Measurements from ENCODE around the gene RCOR3. TPM values are rescaled to one million over a fixed set of nuclear protein-coding genes. Genes with fewer than 3 reads are reported as not detected.

The RCOR3 gene
- 39.8 and 51.3 TPM in 2 replicates for total RNA-seq

DNA sequence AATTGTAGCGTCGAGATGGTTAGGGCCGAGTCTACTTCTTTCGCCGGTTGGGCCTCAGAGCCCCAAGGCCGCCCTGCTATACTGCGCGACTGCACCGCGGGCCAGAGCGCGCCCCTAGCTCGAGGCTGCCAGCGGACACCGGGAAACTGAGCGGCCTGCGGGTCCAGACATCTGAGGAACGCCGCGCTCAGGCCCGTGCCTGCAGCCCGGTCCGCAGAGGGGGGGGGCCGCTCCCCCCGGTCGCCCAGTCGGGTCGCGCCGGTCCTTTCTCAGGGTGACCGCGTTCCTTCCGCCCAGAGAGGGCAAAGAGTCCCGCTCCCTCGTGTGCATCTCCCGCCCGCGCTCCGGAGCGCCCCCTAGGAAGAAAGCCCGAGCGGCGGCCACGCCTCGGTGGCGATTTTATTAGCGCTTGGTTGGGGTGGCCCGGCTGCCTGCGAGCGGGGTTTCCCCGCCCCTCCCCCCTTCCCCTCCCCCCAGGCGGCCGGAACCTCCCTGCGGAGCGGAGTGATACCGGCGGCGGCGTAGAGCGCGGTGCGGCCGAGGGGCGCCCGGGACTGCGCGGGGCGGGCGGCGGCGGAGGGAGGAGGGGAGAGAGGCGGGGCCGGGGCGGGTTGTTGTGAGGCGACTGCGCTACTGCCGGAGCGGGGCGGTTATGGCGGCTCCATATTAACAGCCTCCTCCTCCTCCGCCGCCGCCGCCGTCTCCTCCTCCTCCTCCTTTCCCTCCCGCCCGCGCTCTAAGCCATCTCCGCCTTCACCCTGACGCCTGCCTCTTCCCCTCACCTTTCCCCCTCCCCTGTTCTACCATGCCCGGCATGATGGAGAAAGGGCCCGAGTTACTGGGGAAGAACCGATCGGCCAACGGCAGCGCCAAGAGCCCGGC is at the start of gene RCOR3:
Gene RCOR3, plus strand, starts transcription at position 611 of the 882 bp plus-strand sequence. Its CDS starts 195 bp downstream, at position 806.
- Histone ChIP-seq H3K9me3 (ENCODE audit: low read depth, low read length) (no peaks in the 10 kb centered on the region), H3K36me3 (ENCODE audit: insufficient read depth, low read length) (peaks cover 4% of the 10 kb centered on the region), H3K27ac (ENCODE audit: low read depth, low read length) (peak within 1 kb of the TSS; percentile 92), H3K4me2 (ENCODE audit: insufficient read depth, low read length) (peak within 1 kb of the TSS; percentile 100), H3K4me3 (ENCODE audit: insufficient read depth, low read length) (peak within 1 kb of the TSS; percentile 95), H3K4me1 (ENCODE audit: insufficient read depth, low read length) (peaks cover 21% of the 10 kb centered on the region), H3K79me2 (ENCODE audit: insufficient read depth, low read length) (peaks cover 36% of the 10 kb centered on the region), H4K20me1 (ENCODE audit: insufficient read depth, low read length) (peaks cover 5% of the 10 kb centered on the region), H3K27me3 (ENCODE audit: insufficient read depth, low read length) (no peaks in the 10 kb centered on the region), H2AFZ (ENCODE audit: low read length) (peak within 1 kb of the TSS; percentile 96)
- DNase-seq (ENCODE audit: insufficient read length, low spot score, missing footprints): peak; percentile 95
- TF ChIP-seq, protein P1, sequence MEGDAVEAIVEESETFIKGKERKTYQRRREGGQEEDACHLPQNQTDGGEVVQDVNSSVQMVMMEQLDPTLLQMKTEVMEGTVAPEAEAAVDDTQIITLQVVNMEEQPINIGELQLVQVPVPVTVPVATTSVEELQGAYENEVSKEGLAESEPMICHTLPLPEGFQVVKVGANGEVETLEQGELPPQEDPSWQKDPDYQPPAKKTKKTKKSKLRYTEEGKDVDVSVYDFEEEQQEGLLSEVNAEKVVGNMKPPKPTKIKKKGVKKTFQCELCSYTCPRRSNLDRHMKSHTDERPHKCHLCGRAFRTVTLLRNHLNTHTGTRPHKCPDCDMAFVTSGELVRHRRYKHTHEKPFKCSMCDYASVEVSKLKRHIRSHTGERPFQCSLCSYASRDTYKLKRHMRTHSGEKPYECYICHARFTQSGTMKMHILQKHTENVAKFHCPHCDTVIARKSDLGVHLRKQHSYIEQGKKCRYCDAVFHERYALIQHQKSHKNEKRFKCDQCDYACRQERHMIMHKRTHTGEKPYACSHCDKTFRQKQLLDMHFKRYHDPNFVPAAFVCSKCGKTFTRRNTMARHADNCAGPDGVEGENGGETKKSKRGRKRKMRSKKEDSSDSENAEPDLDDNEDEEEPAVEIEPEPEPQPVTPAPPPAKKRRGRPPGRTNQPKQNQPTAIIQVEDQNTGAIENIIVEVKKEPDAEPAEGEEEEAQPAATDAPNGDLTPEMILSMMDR (IDR thresholded peaks at IDR 0.05; ENCODE audit: extremely low read depth, low read depth, low read length): peak; percentile 28

DNA sequence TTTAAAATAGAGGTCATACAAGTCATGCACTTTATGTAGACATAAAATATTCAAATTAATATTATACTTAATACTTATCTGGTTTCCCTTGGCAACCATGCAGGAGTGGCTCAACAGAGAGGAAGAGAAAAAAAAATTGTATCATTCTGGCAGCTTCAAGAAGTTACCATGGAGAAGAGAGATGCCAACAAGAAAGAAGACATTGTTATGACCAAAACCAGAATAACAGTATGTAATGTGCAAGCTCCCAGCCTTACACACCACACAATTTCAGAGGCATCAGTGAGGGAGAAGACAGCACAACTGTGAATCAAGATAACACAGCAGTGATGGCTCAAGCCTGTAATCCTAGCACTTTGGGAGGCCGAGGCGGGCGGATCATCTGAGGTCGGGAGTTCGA is 49.1 kb upstream of the RCOR3 start:
- Histone ChIP-seq H3K9me3 (ENCODE audit: low read depth, low read length) (no peaks in the 10 kb centered on the region), H3K4me3 (ENCODE audit: insufficient read depth, low read length) (no peak overlapping the region), H4K20me1 (ENCODE audit: insufficient read depth, low read length) (no peaks in the 10 kb centered on the region), H3K27me3 (ENCODE audit: insufficient read depth, low read length) (no peaks in the 10 kb centered on the region), H2AFZ (ENCODE audit: low read length) (no peak overlapping the region), H3K27ac (ENCODE audit: low read depth, low read length) (no peak overlapping the region), H3K4me2 (ENCODE audit: insufficient read depth, low read length) (no peak overlapping the region), H3K79me2 (ENCODE audit: insufficient read depth, low read length) (no peaks in the 10 kb centered on the region), H3K4me1 (ENCODE audit: insufficient read depth, low read length) (no peaks in the 10 kb centered on the region), H3K36me3 (ENCODE audit: insufficient read depth, low read length) (no peaks in the 10 kb centered on the region)
- TF ChIP-seq, protein P1 (IDR thresholded peaks at IDR 0.05; ENCODE audit: extremely low read depth, low read depth, low read length): no peak
- DNase-seq (ENCODE audit: insufficient read length, low spot score, missing footprints): no peak

DNA sequence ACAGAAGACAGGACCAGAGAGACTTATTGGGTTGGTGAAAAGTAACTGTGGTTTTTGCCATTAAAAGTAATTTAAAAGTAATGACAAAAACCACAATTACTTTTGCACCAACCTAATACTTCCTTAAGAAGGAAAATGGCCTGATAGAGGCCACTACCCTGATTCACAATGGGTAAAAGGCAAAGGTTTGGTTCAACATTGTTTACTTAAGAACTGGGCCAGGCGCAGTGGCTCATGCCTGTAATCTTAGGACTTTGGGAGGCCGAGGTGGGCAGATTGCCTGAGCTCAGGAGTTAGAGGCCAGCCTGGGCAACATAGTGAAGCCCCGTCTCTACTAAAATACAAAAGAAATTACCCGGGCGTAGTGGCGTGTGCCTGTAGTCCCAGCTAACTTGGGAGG is 48.2 kb upstream of the RCOR3 start:
- Histone ChIP-seq H3K79me2 (ENCODE audit: insufficient read depth, low read length) (no peaks in the 10 kb centered on the region), H3K4me1 (ENCODE audit: insufficient read depth, low read length) (no peaks in the 10 kb centered on the region), H3K9me3 (ENCODE audit: low read depth, low read length) (no peaks in the 10 kb centered on the region), H3K27ac (ENCODE audit: low read depth, low read length) (no peak overlapping the region), H3K4me2 (ENCODE audit: insufficient read depth, low read length) (no peak overlapping the region), H3K27me3 (ENCODE audit: insufficient read depth, low read length) (no peaks in the 10 kb centered on the region), H2AFZ (ENCODE audit: low read length) (no peak overlapping the region), H3K36me3 (ENCODE audit: insufficient read depth, low read length) (no peaks in the 10 kb centered on the region), H3K4me3 (ENCODE audit: insufficient read depth, low read length) (no peak overlapping the region), H4K20me1 (ENCODE audit: insufficient read depth, low read length) (no peaks in the 10 kb centered on the region)
- DNase-seq (ENCODE audit: insufficient read length, low spot score, missing footprints): no peak
- TF ChIP-seq, protein P1 (IDR thresholded peaks at IDR 0.05; ENCODE audit: extremely low read depth, low read depth, low read length): no peak

DNA sequence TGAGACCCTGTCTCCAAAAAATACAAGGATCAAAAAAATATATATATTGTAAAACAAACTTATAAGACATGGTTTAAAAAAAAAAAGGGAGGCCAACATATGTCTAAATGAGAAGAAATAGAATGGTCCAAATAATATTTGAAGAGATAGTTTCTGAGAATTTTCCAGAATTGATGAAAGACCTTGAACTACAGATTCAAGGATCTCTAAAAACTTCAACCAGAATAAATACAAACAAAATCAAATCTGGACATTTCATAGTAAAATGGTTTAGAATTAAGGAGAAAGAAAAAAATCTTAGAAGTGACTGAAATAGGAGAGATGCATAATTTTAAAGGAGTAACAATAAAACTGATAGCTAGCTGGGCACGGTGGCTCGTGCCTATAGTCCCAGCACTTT is 45.5 kb upstream of the RCOR3 start:
- DNase-seq (ENCODE audit: insufficient read length, low spot score, missing footprints): no peak
- H3K27me3 ChIP-seq (ENCODE audit: insufficient read depth, low read length): peaks cover 2% of the 10 kb centered on the region
- TF ChIP-seq, protein P1 (IDR thresholded peaks at IDR 0.05; ENCODE audit: extremely low read depth, low read depth, low read length): no peak

More for the DNA sequence above, 45.5 kb upstream of the RCOR3 start:
- Histone ChIP-seq H3K27ac (ENCODE audit: low read depth, low read length) (no peak overlapping the region), H3K36me3 (ENCODE audit: insufficient read depth, low read length) (no peaks in the 10 kb centered on the region), H3K9me3 (ENCODE audit: low read depth, low read length) (no peaks in the 10 kb centered on the region), H3K4me3 (ENCODE audit: insufficient read depth, low read length) (no peak overlapping the region), H2AFZ (ENCODE audit: low read length) (no peak overlapping the region), H4K20me1 (ENCODE audit: insufficient read depth, low read length) (no peaks in the 10 kb centered on the region), H3K4me1 (ENCODE audit: insufficient read depth, low read length) (no peaks in the 10 kb centered on the region), H3K79me2 (ENCODE audit: insufficient read depth, low read length) (no peaks in the 10 kb centered on the region), H3K4me2 (ENCODE audit: insufficient read depth, low read length) (no peak overlapping the region)
